ENCODE data around the gene LMNB1. TPM values are rescaled to one million over a fixed set of nuclear protein-coding genes. Genes with fewer than 3 reads are reported as not detected.

The LMNB1 gene
- total RNA-seq, 1 experiment from 2014 or later, result 150 TPM

- no peaks in the 10 kb centered on the region for H3K79me2 ChIP-seq (ENCODE audit: insufficient read depth, low read length)
- H3K4me2 ChIP-seq (ENCODE audit: low read length), result no peak overlapping the region
- POLR2A ChIA-PET, result no interaction called here
- no TSS peak for BruUV-seq (replicated peaks)
- H3K4me1 ChIP-seq (ENCODE audit: control insufficient read depth in 1 of 2, insufficient read depth in 2 of 2, low read length in 2 of 2), result peaks cover 7 to 9% of the 10 kb centered on the region in 2 experiments
- ATAC-seq, result no peak
- no peaks in the 10 kb centered on the region for H3K9me3 ChIP-seq (ENCODE audit: control insufficient read depth in 1 of 2, insufficient read depth in 1 of 2, low read depth in 1 of 2, low read length in 2 of 2)
- no peaks in the 10 kb centered on the region for H4K20me1 ChIP-seq (ENCODE audit: insufficient read depth)
- H3K36me3 ChIP-seq (ENCODE audit: control insufficient read depth in 1 of 2, insufficient read depth in 2 of 2, low read length in 2 of 2), result no peaks in the 10 kb centered on the region
- RAD21 ChIA-PET (ENCODE audit: low non-redundant PET in 1 of 2, low total read pairs in 2 of 2, uncharacterized antibody in 2 of 2, unreplicated experiment in 2 of 2), result no interaction called here
- intact Hi-C loops (cut with micrococcal nuclease), result no loop called here
- H3K9me2 ChIP-seq (ENCODE audit: insufficient read depth), result no peaks in the 10 kb centered on the region
- no peak overlapping the region for H3K4me3 ChIP-seq (replicated peaks in 1 of 2; ENCODE audit: low read depth in 1 of 2, low read length in 2 of 2)
- no peak overlapping the region for H3K27ac ChIP-seq (ENCODE audit: low read depth, low read length)
- no peaks in the 10 kb centered on the region for H3K27me3 ChIP-seq (ENCODE audit: insufficient read depth, low read length)
- no peak for DNase-seq (ENCODE audit: low read depth, low spot score)
- no peak overlapping the region for H2AFZ ChIP-seq (ENCODE audit: low read depth, low read length, poor library complexity, severe bottlenecking)
- no peak overlapping the region for H3K9ac ChIP-seq (ENCODE audit: low read length)
- CTCF ChIA-PET, result no interaction called here
- TF ChIP-seq, protein P1, sequence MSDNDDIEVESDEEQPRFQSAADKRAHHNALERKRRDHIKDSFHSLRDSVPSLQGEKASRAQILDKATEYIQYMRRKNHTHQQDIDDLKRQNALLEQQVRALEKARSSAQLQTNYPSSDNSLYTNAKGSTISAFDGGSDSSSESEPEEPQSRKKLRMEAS (IDR thresholded peaks at IDR 0.05), result no peak
- TF ChIP-seq SRF (IDR thresholded peaks at IDR 0.05; ENCODE audit: low read depth), result no peak
- TF ChIP-seq, protein P2, sequence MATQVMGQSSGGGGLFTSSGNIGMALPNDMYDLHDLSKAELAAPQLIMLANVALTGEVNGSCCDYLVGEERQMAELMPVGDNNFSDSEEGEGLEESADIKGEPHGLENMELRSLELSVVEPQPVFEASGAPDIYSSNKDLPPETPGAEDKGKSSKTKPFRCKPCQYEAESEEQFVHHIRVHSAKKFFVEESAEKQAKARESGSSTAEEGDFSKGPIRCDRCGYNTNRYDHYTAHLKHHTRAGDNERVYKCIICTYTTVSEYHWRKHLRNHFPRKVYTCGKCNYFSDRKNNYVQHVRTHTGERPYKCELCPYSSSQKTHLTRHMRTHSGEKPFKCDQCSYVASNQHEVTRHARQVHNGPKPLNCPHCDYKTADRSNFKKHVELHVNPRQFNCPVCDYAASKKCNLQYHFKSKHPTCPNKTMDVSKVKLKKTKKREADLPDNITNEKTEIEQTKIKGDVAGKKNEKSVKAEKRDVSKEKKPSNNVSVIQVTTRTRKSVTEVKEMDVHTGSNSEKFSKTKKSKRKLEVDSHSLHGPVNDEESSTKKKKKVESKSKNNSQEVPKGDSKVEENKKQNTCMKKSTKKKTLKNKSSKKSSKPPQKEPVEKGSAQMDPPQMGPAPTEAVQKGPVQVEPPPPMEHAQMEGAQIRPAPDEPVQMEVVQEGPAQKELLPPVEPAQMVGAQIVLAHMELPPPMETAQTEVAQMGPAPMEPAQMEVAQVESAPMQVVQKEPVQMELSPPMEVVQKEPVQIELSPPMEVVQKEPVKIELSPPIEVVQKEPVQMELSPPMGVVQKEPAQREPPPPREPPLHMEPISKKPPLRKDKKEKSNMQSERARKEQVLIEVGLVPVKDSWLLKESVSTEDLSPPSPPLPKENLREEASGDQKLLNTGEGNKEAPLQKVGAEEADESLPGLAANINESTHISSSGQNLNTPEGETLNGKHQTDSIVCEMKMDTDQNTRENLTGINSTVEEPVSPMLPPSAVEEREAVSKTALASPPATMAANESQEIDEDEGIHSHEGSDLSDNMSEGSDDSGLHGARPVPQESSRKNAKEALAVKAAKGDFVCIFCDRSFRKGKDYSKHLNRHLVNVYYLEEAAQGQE (IDR thresholded peaks at IDR 0.05; ENCODE audit: low read depth), result no peak
- TF ChIP-seq, protein P3, sequence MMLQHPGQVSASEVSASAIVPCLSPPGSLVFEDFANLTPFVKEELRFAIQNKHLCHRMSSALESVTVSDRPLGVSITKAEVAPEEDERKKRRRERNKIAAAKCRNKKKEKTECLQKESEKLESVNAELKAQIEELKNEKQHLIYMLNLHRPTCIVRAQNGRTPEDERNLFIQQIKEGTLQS (IDR thresholded peaks at IDR 0.05), result no peak
- no peak for TF ChIP-seq RAD21 (IDR thresholded peaks at IDR 0.05; ENCODE audit: low read depth)
- TF ChIP-seq JUND (IDR thresholded peaks at IDR 0.05), result no peak
- no peak for TF ChIP-seq ELF1 (IDR thresholded peaks at IDR 0.05; ENCODE audit: borderline replicate concordance, low read depth)
- TF ChIP-seq CBX3 (IDR thresholded peaks at IDR 0.05; ENCODE audit: low read depth), result no peak
- TF ChIP-seq POLR2AphosphoS5 (IDR thresholded peaks at IDR 0.05; ENCODE audit: low read depth, low read length), result no peak
Measured at GRCh38 chr5:126753227-126753626, 23.7 kb upstream of the LMNB1 start.
